Dermis lymphatic vessel endothelial cell (primary cell): ENCODE results near the gene HUWE1. TPM values are rescaled to one million over a fixed set of nuclear protein-coding genes. Genes with fewer than 3 reads are reported as not detected.

ENCODE experiments used
- total RNA-seq: library from RNA; depleted of rRNA; stranded (reverse); fragments of >200 nt; gene quantifications from 2 replicates; pipeline ENCODE4 v1.2.1, GENCODE V29; 2014

Gene HUWE1
- 66.6 and 79.5 TPM in 2 replicates for total RNA-seq

GRCh38 chrX:53686151-53686885, at the start of gene HUWE1:
HUWE1 (minus strand) TSS chrX:53686719; CDS start chrX:53654107, 32,612 bp downstream.

